GM11168 (cell line): ENCODE results near the gene RADIL.

ENCODE experiments used
- in situ Hi-C: fragments of 300-500 bp; cut with MboI; formaldehyde crosslinking; loops from one replicate; pipeline ENCODE4 v1.12.0; 2022; ENCODE audit warnings: low sequenced_read_pairs; ENCODE audit not compliant: unreplicated experiment

Gene RADIL

DNA sequence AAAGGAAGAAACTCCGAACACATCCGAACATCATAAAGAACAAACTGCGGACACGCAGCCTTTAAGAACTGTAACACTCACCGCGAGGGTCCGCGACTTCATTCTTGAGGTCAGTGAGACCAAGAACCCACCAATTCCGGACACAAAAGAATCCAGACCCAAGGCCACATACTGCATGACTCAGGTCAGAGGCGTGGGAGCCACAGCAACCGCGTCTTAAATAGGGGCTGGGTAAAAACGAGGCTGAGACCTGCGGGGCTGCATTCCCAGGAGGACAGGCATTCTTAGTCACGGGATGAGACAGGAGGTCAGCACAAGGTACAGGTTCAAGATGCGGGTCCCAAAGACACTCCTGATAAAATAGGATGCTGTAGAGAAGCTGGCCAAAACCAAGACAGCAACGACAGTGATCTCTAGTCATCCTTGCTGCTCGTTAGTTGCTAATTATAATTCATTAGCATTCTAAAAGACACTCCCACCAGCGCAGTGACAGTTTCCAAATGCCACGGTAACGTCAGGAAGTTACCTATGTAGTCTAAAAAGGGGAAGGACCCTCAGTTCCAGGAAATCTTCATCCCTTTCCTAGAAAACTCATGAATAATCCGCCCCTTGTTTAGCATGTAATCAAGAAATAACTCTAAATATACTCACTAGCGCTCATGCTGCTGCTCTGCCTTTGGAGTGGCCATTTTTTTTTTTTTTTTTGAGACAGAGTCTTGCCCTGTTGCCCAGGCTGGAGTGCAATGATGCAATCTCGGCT lies 88.7 kb downstream of the RADIL start:
- in situ Hi-C loops = loop anchor here (10.0 kb wide), 1 partner anchor 290 kb away; no protein-coding TSS in a partner anchor

GRCh38 chr7:4794171-4794570 lies 89.3 kb downstream of the RADIL start:
- in situ Hi-C loops = loop anchor here (10.0 kb wide), 1 partner anchor 291 kb away; no protein-coding TSS in a partner anchor

DNA sequence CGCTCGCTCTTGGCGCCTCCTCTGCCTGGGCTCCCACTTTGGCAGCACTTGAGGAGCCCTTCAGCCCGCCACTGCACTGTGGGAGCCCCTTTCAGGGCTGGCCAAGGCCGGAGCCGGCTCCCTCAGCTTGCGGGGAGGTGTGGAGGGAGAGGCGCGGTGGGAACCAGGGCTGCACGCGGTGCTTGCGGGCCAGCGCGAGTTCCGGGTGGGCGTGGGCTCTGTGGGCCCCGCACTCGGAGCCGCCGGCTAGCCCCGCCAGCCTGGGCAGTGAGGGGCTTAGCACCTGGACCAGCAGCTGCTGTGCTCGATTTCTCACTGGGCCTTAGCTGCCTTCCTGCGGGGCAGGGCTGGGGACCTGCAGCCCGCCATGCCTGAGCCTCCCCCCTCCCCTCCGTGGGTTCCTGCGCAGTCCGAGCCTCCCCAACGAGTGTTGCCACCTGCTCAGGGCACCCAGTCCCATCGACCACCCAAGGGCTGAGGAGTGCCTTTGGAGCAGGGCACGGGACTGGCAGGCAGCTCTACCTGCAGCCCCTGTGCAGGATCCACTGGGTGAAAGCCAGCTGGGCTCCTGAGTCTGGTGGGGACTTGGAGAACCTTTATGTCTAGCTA lies 90.0 kb downstream of the RADIL start:
- in situ Hi-C loops = loop anchor here (10.0 kb wide), 1 partner anchor 291 kb away; no protein-coding TSS in a partner anchor

- in situ Hi-C loops = loop anchor here (10.0 kb wide), 1 partner anchor 292 kb away; no protein-coding TSS in a partner anchor
These were observed 90.9 kb downstream of the RADIL start for GRCh38 chr7:4792537-4793126.

GRCh38 chr7:4791738-4792536 lies 91.6 kb downstream of the RADIL start:
- in situ Hi-C loops = loop anchor here (10.0 kb wide), 1 partner anchor 293 kb away; no protein-coding TSS in a partner anchor

DNA sequence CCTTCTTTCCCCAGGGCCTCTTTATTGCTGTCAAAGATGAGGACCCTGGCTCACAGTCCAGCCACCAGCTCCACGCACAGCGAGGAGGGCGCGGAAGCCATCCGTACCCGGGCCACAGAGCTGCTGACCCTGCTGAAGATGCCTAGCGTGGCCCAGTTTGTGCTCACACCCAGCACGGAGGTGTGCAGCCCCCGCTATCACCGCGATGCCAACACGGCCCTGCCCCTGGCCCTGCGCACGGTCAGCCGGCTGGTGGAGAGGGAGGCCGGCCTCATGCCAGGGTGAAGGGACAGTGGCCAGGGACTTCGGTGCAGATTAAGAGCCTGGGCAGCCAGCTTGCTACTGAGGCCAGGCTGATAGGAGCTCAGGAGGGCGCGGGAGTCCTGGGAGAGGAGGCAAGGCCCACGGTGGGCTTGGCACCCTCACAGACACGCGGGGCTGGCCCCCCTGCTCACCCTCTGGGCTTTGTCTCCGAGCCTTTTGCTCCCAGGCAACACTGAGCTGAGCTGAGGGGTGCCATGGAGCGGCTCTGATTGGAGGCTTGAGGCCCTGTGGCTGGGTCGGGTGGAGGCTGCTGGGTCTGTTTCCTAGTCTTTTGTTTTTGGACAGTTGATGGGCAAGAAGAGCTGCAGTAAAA lies 92.3 kb downstream of the RADIL start:
- in situ Hi-C loops = loop anchor here (10.0 kb wide), 1 partner anchor 294 kb away; no protein-coding TSS in a partner anchor

DNA sequence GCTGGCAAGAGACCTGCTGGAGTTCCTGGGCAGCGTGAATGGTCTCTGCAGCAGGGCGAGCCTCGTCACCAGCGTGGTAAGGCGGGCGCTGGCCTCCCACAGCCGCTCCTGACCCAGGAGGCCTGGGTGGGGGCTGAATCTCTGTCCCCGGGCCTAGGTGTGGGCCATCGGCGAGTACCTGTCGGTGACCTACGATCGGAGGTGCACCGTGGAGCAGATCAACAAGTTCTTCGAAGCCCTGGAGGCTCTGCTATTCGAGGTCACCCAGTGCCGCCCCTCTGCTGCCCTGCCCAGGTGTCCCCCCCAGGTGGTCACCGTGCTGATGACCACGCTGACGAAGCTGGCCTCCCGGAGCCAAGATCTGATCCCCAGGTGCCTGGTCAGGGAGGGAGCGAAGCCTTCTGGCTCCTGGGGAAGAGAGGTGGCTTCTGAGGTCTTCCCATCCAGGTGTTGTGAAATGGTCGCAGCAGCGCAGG lies 93.0 kb downstream of the RADIL start:
- in situ Hi-C loops = loop anchor here (10.0 kb wide), 1 partner anchor 294 kb away; no protein-coding TSS in a partner anchor

DNA sequence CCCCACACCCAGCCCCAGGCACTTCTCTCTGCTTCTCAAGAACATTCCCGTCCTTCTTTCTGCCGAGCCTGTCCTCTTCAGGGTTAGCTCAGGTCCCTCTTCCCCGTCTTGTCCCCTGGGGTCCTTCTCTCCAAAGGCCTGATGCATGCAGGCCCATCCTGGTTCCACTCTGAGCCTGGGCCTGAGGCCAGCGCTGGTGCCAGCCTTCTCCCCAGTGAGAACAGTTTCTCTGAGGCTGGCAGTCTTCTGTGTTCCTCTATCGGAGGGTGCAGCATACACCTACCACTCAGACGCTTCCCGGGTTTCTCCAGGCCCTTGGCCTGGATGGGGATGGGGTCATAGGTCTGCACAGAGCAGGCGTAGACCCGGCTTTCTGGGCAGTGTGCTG lies 93.4 kb downstream of the RADIL start:
- in situ Hi-C loops = loop anchor here (10.0 kb wide), 1 partner anchor 295 kb away; no protein-coding TSS in a partner anchor

DNA sequence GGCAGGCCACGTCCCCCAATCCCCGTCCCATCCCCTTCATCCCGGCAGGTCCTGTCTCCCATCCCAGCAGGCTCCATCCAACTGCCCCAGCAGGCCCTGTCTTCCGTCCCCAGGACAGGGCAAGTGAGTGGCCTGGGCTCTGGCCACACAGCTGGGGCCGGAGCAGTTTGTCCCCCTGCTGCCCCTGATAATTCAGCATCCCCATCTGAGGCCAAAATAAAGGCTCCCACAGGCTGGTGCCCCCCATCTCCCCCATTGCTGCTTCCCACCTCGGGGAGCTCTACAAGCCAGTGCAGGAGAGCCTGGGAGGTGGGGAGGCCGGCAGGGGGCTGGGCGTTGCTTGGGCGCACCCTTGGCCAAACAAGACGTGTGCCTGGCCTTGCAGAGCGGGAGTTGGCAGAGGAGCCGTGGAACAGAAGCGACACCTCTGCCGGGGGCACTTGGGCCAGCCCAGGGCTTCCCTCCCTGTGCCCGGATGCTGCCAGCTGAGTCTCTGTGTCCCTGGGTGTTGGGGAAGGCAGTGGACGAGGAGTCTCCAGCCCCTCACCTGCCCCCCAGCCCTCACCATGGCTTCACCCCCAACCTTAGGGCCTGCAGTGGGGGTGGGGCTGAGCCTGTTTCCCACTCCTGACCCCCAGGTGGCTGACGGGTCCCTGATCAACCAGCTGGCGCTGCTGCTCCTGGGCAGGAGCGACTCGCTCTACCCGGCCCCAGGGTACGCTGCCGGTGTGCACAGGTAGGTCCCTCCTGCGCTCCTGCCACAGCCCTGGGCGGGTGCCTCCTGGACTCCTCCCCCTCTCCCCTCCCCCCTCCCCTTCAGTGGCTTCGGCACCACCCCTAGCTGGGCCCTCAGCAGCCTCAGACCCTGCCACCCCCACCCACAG lies 94.1 kb downstream of the RADIL start:
- in situ Hi-C loops = loop anchor here (10.0 kb wide), 1 partner anchor 295 kb away; no protein-coding TSS in a partner anchor

DNA sequence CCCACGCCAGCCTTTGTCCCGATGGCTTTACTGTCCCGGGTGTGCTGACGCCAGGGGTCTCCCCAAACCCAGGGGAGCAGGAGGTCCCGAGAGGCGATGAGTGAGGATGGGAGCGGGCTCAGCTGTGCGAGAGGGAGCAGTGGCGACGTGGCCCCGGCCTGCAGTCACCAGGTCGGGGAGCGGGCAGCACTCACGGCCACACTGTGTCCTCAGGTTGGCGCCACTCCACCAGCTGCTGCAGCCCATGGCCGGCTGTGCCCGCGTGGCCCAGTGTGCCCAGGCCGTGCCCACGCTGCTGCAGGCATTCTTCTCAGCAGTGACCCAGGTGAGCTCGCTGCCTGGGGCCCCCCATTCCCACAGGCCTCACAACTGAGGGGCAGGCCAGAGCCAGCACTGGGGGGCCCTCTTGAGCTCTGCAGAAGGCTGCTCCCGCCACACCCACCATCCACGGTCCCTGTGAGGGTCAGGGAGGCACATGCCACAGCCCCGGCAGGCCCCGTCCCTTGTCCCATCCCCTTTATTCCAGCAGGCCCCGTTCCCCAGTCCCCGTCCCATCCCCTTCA lies 94.8 kb downstream of the RADIL start:
- in situ Hi-C loops = no loop called here

GRCh38 chr7:4787947-4788626 lies 95.4 kb downstream of the RADIL start:
- in situ Hi-C loops = no loop called here

- in situ Hi-C loops = no loop called here
These were observed 96.0 kb downstream of the RADIL start for GRCh38 chr7:4787541-4787940.

GRCh38 chr7:4786015-4786414 lies 97.5 kb downstream of the RADIL start:
- in situ Hi-C loops = no loop called here

GRCh38 chr7:4785371-4785770 lies 98.1 kb downstream of the RADIL start:
- in situ Hi-C loops = no loop called here

DNA sequence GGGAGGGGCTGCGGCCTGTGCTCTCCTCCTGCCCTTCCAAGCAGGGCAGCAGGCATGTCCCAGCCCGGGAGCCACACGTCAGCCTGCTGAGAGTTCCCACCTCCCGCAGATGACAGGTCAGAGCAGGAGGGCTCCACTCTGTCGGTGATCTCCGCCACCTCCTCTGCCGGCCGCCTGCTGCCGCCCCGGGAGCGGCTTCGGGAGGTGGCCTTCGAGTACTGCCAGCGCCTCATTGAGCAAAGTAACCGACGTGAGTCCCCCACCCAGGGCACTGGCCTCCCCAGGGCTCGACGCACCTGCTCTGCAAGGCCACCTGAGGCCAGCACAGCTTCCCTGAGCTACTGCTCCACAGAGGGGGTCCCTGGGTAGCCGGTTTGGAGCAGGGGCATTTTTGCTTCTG lies 98.7 kb downstream of the RADIL start:
- in situ Hi-C loops = no loop called here

DNA sequence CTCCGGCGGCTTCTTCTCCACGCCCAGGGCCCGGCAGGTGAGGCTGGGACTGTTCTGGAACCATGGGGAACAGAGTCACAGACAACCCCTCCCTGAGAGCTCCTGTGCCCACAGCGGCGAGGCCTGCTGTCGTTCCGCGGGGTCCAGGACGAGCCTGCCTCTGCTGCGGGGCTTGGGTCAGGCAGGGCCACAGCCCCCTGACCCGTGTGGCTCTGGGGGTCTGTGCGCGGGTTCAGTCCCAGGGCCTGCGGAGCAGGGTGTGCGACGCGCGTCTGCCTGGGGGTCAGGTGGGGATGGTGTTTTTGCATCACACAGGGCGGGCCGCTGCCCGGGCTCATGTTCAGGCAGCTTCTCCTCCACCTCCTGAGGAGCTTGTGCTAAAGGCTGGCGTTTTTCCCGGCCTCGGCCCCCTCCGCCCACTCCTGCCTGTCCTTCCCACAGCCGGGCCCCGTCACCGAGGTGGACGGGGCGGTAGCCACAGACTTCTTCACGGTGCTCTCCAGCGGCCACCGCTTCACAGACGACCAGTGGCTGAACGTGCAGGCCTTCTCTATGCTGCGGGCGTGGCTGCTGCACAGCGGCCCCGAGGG lies 99.7 kb downstream of the RADIL start:
- in situ Hi-C loops = no loop called here

DNA sequence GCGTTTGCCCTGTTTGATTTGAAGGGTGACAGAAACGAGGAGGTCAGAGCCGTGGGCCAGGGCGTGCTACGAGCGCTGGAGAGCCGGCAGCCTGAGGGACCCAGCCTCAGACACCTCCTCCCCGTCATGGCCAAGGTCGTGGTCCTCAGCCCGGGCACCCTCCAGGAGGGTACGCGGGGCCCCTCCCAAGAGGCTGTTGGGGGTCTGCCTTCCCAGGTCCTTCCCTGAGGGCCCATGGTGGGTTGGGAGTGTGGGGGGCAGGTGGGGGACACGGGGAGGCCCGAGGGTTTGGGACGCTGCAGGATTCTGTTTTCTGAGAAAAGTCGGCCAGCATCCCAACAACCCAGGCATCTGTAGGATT lies 100.2 kb downstream of the RADIL start:
- in situ Hi-C loops = no loop called here
